H1 (cell line): ENCODE results near the gene CASK. TPM values are rescaled to one million over a fixed set of nuclear protein-coding genes. Genes with fewer than 3 reads are reported as not detected.

Source experiments
- CTCF ChIA-PET: fragments of 300-600 bp; sonication (Branson Sonifier 250); formaldehyde crosslinking; loops from one replicate; lab custom pipeline; 2021; ENCODE audit not compliant: partially characterized antibody; lab: Charles Lee
- POLR2A ChIA-PET: fragments of 300-600 bp; sonication (Branson Sonifier 250); formaldehyde crosslinking; loops from one replicate; lab custom pipeline; 2021; ENCODE audit warnings: inconsistent platforms; ENCODE audit not compliant: partially characterized antibody; lab: Charles Lee
- DNase-seq, 2 experiments: peaks; one replicate each; pipeline versions ENCODE4 v3.0.0 to v3.0.0-alpha.2; 2010 to 2022; ENCODE audit warnings: low spot score in 2 of 2, low read depth in 1 of 2, mixed read lengths in 1 of 2
- FAIRE-seq: peaks from 2 replicates; lab custom pipeline; 2011; peaks lifted over from hg19 to GRCh38; lab: Jason Lieb, UNC
- H2AFZ ChIP-seq: 2 replicates; pipeline ENCODE4 v1.8.1; 2012; ENCODE audit warnings: low read length, inconsistent platforms
- H2AK5ac ChIP-seq: 2 replicates; pipeline ENCODE4 v1.6.1; 2013; ENCODE audit warnings: low read depth, low read length
- H2BK120ac ChIP-seq: replicated peaks from 2 replicates; pipeline ENCODE3; 2013; ENCODE audit warnings: low read depth, low read length, inconsistent platforms
- H2BK12ac ChIP-seq: 2 replicates; pipeline ENCODE4 v1.6.1; 2013; ENCODE audit warnings: low read depth, low read length
- H2BK15ac ChIP-seq: 2 replicates; pipeline ENCODE4 v1.6.1; 2013; ENCODE audit warnings: low read length
- H2BK20ac ChIP-seq: 2 replicates; pipeline ENCODE4 v1.6.1; 2013; ENCODE audit warnings: low read length
- H2BK5ac ChIP-seq: 2 replicates; pipeline ENCODE4 v1.6.1; 2013; ENCODE audit warnings: low read depth, low read length
- H3K14ac ChIP-seq: 2 replicates; pipeline ENCODE4 v1.6.1; 2013; ENCODE audit warnings: inconsistent platforms; ENCODE audit not compliant: insufficient read length
- H3K18ac ChIP-seq: 2 replicates; pipeline ENCODE4 v1.6.1; 2013; ENCODE audit warnings: low read length; ENCODE audit errors: extremely low read depth
- H3K23ac ChIP-seq: 2 replicates; pipeline ENCODE4 v1.6.1; 2013; ENCODE audit warnings: inconsistent platforms; ENCODE audit not compliant: insufficient read length
- H3K23me2 ChIP-seq: 2 replicates; pipeline ENCODE4 v1.6.1; 2013; ENCODE audit warnings: low read depth, low read length
- H3K27ac ChIP-seq: 2 replicates; pipeline ENCODE4 v1.6.1; 2011; ENCODE audit warnings: low read depth, low read length, inconsistent platforms
- H3K27me3 ChIP-seq, 4 experiments: replicated peaks in 1 of 4; 1 replicate in 1 of 4; 2 replicates in 3 of 4; pipeline versions ENCODE4 v1.6.1 to v1.8.1; 2011 to 2013; ENCODE audit warnings: low read length in 3 of 4, mild to moderate bottlenecking in 3 of 4, inconsistent platforms in 2 of 4, mixed read lengths in 2 of 4, moderate library complexity in 1 of 4; ENCODE audit not compliant: control insufficient read depth in 3 of 4, insufficient read depth in 3 of 4; ENCODE audit errors: extremely low read depth in 1 of 4
- H3K36me3 ChIP-seq, 4 experiments: 2 replicates each; pipeline versions ENCODE4 v1.6.1 to v1.8.1; 2011 to 2013; ENCODE audit warnings: mild to moderate bottlenecking in 4 of 4, low read length in 3 of 4, moderate library complexity in 2 of 4, control low read depth in 1 of 4, inconsistent platforms in 1 of 4; ENCODE audit not compliant: insufficient read depth in 4 of 4, control insufficient read depth in 2 of 4
- H3K4ac ChIP-seq: replicated peaks from 2 replicates; pipeline ENCODE3; 2013; ENCODE audit warnings: low read length, low read depth, mixed read lengths, inconsistent platforms; ENCODE audit not compliant: insufficient read length
- H3K4me1 ChIP-seq, 4 experiments: replicated peaks in 1 of 4; 1 replicate in 1 of 4; 2 replicates in 3 of 4; pipeline versions ENCODE4 v1.6.1 to v1.8.1; 2011 to 2013; ENCODE audit warnings: low read length in 3 of 4, inconsistent platforms in 2 of 4, mixed read lengths in 1 of 4; ENCODE audit not compliant: insufficient read depth in 4 of 4, control insufficient read depth in 3 of 4
- H3K4me2 ChIP-seq, 2 experiments: 2 replicates each; pipeline versions ENCODE4 v1.6.1 to v1.8.1; 2011 to 2013; ENCODE audit warnings: low read depth in 2 of 2, low read length in 2 of 2, control low read depth in 1 of 2, inconsistent platforms in 1 of 2, mild to moderate bottlenecking in 1 of 2; ENCODE audit not compliant: insufficient read depth in 1 of 2
- H3K4me3 ChIP-seq, 4 experiments: fragments of 200-600, 300-600 bp in 1 of 4; sonication (generic), shearing (Covaris generic), sonication (Bioruptor Twin) in 1 of 4; 2 replicates each; pipeline versions ENCODE4 v1.5.1 to v1.8.1; 2011 to 2016; ENCODE audit warnings: low read length in 4 of 4, low read depth in 3 of 4, control low read depth in 2 of 4, inconsistent platforms in 2 of 4, mild to moderate bottlenecking in 2 of 4, mixed read lengths in 1 of 4, moderate library complexity in 1 of 4; ENCODE audit not compliant: insufficient read depth in 2 of 4; ENCODE audit errors: extremely low read depth in 1 of 4
- H3K56ac ChIP-seq: replicated peaks from 2 replicates; pipeline ENCODE3; 2013; ENCODE audit warnings: low read depth, mild to moderate bottlenecking, mixed read lengths, low read length, inconsistent platforms; ENCODE audit not compliant: insufficient read length
- H3K79me1 ChIP-seq: 2 replicates; pipeline ENCODE4 v1.6.1; 2013; ENCODE audit warnings: low read depth, low read length, control low read depth
- H3K79me2 ChIP-seq, 2 experiments: 2 replicates each; pipeline versions ENCODE4 v1.6.1 to v1.8.1; 2012 to 2013; ENCODE audit warnings: low read length in 2 of 2, mild to moderate bottlenecking in 2 of 2, inconsistent platforms in 1 of 2; ENCODE audit not compliant: insufficient read depth in 2 of 2, control insufficient read depth in 1 of 2
- H3K9ac ChIP-seq, 4 experiments: replicated peaks in 1 of 4; 1 replicate in 1 of 4; 2 replicates in 3 of 4; pipeline versions ENCODE4 v1.6.1 to v1.8.1; 2011 to 2013; ENCODE audit warnings: low read depth in 3 of 4, low read length in 3 of 4, control low read depth in 2 of 4, mild to moderate bottlenecking in 2 of 4, moderate library complexity in 2 of 4, inconsistent platforms in 1 of 4; ENCODE audit errors: extremely low read depth in 1 of 4
- H3K9me3 ChIP-seq, 2 experiments: 2 replicates each; pipeline versions ENCODE4 v1.6.1 to v1.8.1; 2012 to 2013; ENCODE audit warnings: mild to moderate bottlenecking in 2 of 2, moderate library complexity in 2 of 2, control low read depth in 1 of 2, inconsistent platforms in 1 of 2, low read depth in 1 of 2, low read length in 1 of 2, mixed read lengths in 1 of 2; ENCODE audit not compliant: insufficient read depth in 2 of 2
- H4K20me1 ChIP-seq, 2 experiments: replicated peaks in 1 of 2; 2 replicates each; pipeline versions ENCODE3 to v1.8.1; 2011 to 2013; ENCODE audit warnings: inconsistent platforms in 2 of 2, low read length in 2 of 2, mild to moderate bottlenecking in 1 of 2; ENCODE audit not compliant: insufficient read depth in 2 of 2, control insufficient read depth in 1 of 2
- H4K5ac ChIP-seq: 2 replicates; pipeline ENCODE4 v1.6.1; 2013; ENCODE audit warnings: low read length, low read depth, mixed read lengths, inconsistent platforms; ENCODE audit not compliant: insufficient read length
- H4K8ac ChIP-seq: 2 replicates; pipeline ENCODE4 v1.8.0; 2013; ENCODE audit warnings: mild to moderate bottlenecking, moderate library complexity, low read length, inconsistent platforms; ENCODE audit not compliant: insufficient read depth; ENCODE audit errors: extremely low read depth
- H4K91ac ChIP-seq: replicated peaks from 2 replicates; pipeline ENCODE3; 2013; ENCODE audit warnings: low read length, mixed read lengths, inconsistent platforms; ENCODE audit not compliant: insufficient read length
- EGR1 ChIP-seq: IDR thresholded peaks from 2 replicates; pipeline ENCODE4 v1.6.1; 2011; ENCODE audit warnings: low read depth, low read length, borderline replicate concordance
- HDAC2 ChIP-seq, 2 experiments: fragments of 300-600 bp in 1 of 2; sonication (generic) in 1 of 2; IDR thresholded peaks; 2 replicates each; pipeline ENCODE4 v1.6.1; 2011 to 2012; ENCODE audit warnings: low read depth in 2 of 2, low read length in 2 of 2, mild to moderate bottlenecking in 2 of 2, moderate library complexity in 2 of 2, borderline replicate concordance in 1 of 2, inconsistent platforms in 1 of 2
- NANOG ChIP-seq: IDR thresholded peaks from 2 replicates; pipeline ENCODE4 v1.6.1; 2011; ENCODE audit warnings: low read length, low read depth, mild to moderate bottlenecking, inconsistent platforms; ENCODE audit not compliant: insufficient read depth, poor library complexity, severe bottlenecking
- NRF1 ChIP-seq: IDR thresholded peaks from 2 replicates; pipeline ENCODE4 v1.6.1; 2011; ENCODE audit warnings: mild to moderate bottlenecking, low read depth, low read length, improper control_type of control experiment
- SRF ChIP-seq: IDR thresholded peaks from 2 replicates; pipeline ENCODE4 v1.6.1; 2011; ENCODE audit warnings: mild to moderate bottlenecking, low read depth, low read length, moderate library complexity
- WGBS, 2 experiments: shearing (Covaris generic) in 1 of 2; methylation state at CpG; one replicate each; pipeline versions ENCODE4 v1.1.6 to v1.1.7; 2013 to 2015; ENCODE audit warnings: low lambda C conversion rate in 2 of 2, mixed read lengths in 2 of 2, inconsistent platforms in 1 of 2, low coverage in 1 of 2, missing lambda C conversion rate in 1 of 2; ENCODE audit not compliant: insufficient replicate concordance in 2 of 2, insufficient coverage in 1 of 2, insufficient read length in 1 of 2; ENCODE audit errors: extremely low coverage in 1 of 2, missing lambda C conversion rate in 1 of 2; 5-methylcytosine and 5-hydroxymethylcytosine counted together
- polyA plus RNA-seq, 7 experiments: library from polyadenylated mRNA; depleted of rRNA in 3 of 7; stranded (reverse) in 5 of 7; unstranded in 2 of 7; fragments of >200 nt in 5 of 7; fragments of 200-250 nt in 2 of 7; gene quantifications; 1 replicate in 5 of 7; 2 replicates in 1 of 7; 4 replicates in 1 of 7; pipeline versions ENCODE4 v1.2.1 to v1.2.3, GENCODE V29; 2011 to 2013; ENCODE audit warnings: missing spikeins in 2 of 7, mixed read lengths in 2 of 7
- total RNA-seq: library from RNA; stranded (reverse); fragmentation: NEBNext Ultra II Directional; extraction: Animal tissue kit (Norgen Biotek cat#: 25700); gene quantifications from 2 replicates; pipeline ENCODE4 v1.2.1, GENCODE V29; 2021

The CASK gene
- total and polyA plus RNA-seq, 2 of the 8 experiments (the other 6 are each of a cell fraction or from before 2014, with no cell fraction given) = 21.6 to 55.1 TPM

GRCh38 chrX:41730081-41730480 lies 193.3 kb downstream of the CASK start:
- no peak overlapping the region for H4K91ac ChIP-seq
- 89% methylated on average over 2 of the region's 2 CpGs; no CpG with 5 or more reads in 1 of the 2 experiments for WGBS, 2 experiments
- POLR2A ChIA-PET = interaction anchor here (1.5 kb wide), 1 partner anchor 9 kb away, joined by 3 read pairs; no protein-coding TSS in a partner anchor

More at GRCh38 chrX:41730081-41730480, 193.3 kb downstream of the CASK start:
- Histone ChIP-seq H3K4ac (no peak overlapping the region), H3K18ac (no peak overlapping the region)
- TF ChIP-seq NANOG = no peak
- no peak for TF ChIP-seq NRF1
- TF ChIP-seq HDAC2 (IDR thresholded peaks at IDR 0.05; ENCODE audit: borderline replicate concordance in 1 of 2, low read depth in 2 of 2, low read length in 2 of 2) = no peak
- no peak for TF ChIP-seq SRF
- TF ChIP-seq EGR1 = no peak
- TF ChIP-seq, all 59 proteins: peak for 0
- DNase-seq = no peak
- H2BK20ac ChIP-seq = no peak overlapping the region
- no peak overlapping the region for H2BK15ac ChIP-seq
- H3K23me2 ChIP-seq = no peaks in the 10 kb centered on the region
- H3K9me3 ChIP-seq = no peaks in the 10 kb centered on the region
- H3K4me1 ChIP-seq = no peaks in the 10 kb centered on the region; a peak in 2 of 7 replicates
- no peaks in the 10 kb centered on the region for H3K36me3 ChIP-seq
- H3K56ac ChIP-seq = no peak overlapping the region
- H3K14ac ChIP-seq = no peak overlapping the region
- no peak overlapping the region for H3K27ac ChIP-seq
- no peak for FAIRE-seq
- H4K8ac ChIP-seq = no peak overlapping the region
- no peaks in the 10 kb centered on the region for H4K20me1 ChIP-seq
- H3K9ac ChIP-seq = no peak overlapping the region
- H3K4me2 ChIP-seq = no peak overlapping the region
- no peaks in the 10 kb centered on the region for H3K79me2 ChIP-seq
- H2AFZ ChIP-seq = no peak overlapping the region
- CTCF ChIA-PET = no interaction called here
- H3K27me3 ChIP-seq = no peaks in the 10 kb centered on the region
- no peak overlapping the region for H4K5ac ChIP-seq
- H3K4me3 ChIP-seq = no peak overlapping the region
- no peak overlapping the region for H2BK5ac ChIP-seq
- H2BK12ac ChIP-seq = no peak overlapping the region
- no peak overlapping the region for H3K23ac ChIP-seq
- no peak overlapping the region for H2BK120ac ChIP-seq
- no peak overlapping the region for H2AK5ac ChIP-seq
- no peaks in the 10 kb centered on the region for H3K79me1 ChIP-seq
